ENCODE data around the gene RWDD2A.
"Not testable (repeated sequence)": the region's sequence is repeated elsewhere in the genome, so short reads cannot be mapped to it uniquely, and the experiment has no call there.

Gene RWDD2A
- long read RNA-seq, donor 1, partial matches to known transcripts, result 5 of 9 reads
- long read RNA-seq, donor 1, other reads (novel, unspliced or antisense), result 0 of 9 reads
- long read RNA-seq, donor 2, partial matches to known transcripts, result 0 of 2 reads
- long read RNA-seq, donor 2, other reads (novel, unspliced or antisense), result 0 of 2 reads
- long read RNA-seq, donor 3, partial matches to known transcripts, result 0 of 1 reads
- long read RNA-seq, donor 3, other reads (novel, unspliced or antisense), result 0 of 1 reads
- long read RNA-seq, donor 4, result 0 reads
- long read RNA-seq, donor 5, partial matches to known transcripts, result 0 of 4 reads
- long read RNA-seq, donor 5, other reads (novel, unspliced or antisense), result 0 of 4 reads
- long read RNA-seq, donor 6, partial matches to known transcripts, result 0 of 4 reads
- long read RNA-seq, donor 6, other reads (novel, unspliced or antisense), result 0 of 4 reads
- long read RNA-seq, donor 7, partial matches to known transcripts, result 0 of 4 reads
- long read RNA-seq, donor 7, other reads (novel, unspliced or antisense), result 0 of 4 reads
- long read RNA-seq, donor 8, partial matches to known transcripts, result 0 of 2 reads
- long read RNA-seq, donor 8, other reads (novel, unspliced or antisense), result 0 of 2 reads

DNA sequence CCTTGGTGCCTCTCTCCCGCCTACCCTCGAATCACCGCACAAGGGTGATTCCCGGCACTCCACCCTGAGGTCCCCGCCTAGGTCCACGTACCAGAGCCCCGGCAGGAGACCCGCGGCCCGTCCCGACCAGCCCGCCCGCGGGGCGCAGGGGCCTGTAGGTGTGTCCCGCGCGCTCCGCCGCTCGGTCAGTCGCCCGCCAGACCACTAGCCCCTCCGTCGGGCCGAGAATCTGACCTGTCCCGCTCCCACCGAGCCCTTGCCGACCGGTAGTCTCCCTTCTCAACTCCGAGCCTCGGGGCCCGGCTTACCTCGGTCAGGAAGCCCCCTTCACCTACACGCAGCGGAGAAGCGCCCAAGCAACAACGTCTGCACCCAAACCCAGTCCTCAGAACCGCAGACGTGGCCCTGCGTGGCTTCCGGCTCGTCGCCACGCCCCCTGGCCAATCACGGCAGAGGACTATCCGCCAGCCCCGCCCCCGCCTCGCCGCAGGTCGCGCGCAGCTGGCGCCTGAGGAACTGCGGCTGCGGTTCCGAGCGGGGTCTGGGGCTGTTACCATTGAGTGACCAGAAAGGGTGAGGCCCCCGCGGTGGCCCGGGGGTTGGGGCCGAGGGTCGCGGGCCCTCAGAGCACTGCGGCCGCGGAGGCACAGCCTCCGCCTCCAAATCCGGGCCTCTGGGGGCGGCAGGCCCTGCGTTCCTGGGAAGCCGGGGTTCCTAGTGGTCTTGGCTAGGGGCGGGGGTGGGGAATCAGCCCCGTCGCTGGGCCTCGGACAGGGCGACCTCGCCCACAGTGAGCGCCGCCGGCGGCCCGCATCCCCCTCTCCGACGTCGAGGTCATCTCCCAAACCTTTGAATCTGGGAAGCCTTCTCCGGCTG, at the start of gene RWDD2A, which contains the start of gene PGM3:
Gene RWDD2A (plus strand): TSS at position 487 of the 876 bp plus-strand sequence. CDS start 1,095 bp downstream, outside the sequence.
Gene PGM3 (minus strand): TSS at position 395 of the 876 bp plus-strand sequence. CDS start 2,253 bp downstream, outside the sequence.
- DNase-seq, result peak; percentile 93

GRCh38 chr6:83151114-83151513, 42.0 kb upstream of the RWDD2A start:
- DNase-seq, result no peak

DNA sequence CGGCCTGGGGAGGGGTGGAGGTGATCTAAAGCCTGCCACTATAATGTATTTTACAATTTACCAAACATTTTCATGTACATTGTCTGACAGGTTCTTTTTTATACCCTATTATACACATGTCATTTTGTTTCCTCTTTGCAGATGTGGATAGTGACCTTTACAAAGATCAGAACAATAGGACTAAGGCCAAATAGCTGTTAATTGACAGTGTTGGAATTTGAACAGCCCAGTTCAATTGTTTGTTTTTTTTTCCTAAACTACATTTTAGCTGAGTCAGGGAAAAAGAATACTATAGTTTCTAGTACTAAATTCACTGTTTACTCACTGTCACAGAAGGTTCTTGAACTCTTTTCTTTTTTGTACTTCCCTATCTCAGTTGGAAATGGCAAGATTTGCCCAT, 40.2 kb upstream of the RWDD2A start:
- no peak for DNase-seq

GRCh38 chr6:83153883-83154521, 39.2 kb upstream of the RWDD2A start:
- DNase-seq, result no peak

DNA sequence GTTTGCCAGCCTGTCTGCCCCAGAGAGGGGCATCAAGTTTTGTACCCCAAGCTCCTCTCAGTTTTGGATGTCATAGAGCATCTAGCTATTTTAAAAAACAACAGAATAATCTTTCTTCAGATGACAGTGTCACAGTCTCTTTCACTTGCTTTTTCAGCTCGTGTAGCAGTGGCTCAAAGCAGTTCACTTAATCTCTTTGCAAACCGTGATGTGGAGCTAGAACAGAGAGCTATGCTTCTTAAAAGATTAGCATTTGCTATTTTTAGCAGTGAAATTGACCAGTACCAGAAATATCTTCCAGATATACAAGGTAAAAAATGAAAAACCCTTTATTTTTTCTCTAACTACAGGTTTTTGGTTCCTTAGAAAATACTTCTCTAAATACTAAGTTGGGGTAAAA, 37.4 kb upstream of the RWDD2A start:
- no peak for DNase-seq

DNA sequence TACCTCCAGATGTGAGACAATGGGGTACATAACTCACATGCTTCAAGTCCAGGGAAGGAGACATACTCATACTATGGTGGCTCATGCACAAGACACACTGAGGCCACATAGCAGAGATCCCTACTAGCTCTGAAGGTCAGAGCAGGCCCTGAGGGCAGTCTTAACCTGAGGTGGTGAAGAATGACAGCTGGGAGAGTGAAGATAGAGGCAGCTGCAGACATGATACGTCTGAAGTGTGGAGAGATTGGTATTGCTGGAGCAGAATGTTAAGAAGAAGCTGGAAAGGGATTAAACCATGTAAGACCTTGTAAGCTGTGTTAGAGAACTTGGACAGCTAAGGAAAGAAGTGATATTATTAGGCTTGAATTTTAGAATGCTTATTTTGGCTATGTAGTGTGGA, 33.0 kb upstream of the RWDD2A start:
- DNase-seq, result no peak

DNA sequence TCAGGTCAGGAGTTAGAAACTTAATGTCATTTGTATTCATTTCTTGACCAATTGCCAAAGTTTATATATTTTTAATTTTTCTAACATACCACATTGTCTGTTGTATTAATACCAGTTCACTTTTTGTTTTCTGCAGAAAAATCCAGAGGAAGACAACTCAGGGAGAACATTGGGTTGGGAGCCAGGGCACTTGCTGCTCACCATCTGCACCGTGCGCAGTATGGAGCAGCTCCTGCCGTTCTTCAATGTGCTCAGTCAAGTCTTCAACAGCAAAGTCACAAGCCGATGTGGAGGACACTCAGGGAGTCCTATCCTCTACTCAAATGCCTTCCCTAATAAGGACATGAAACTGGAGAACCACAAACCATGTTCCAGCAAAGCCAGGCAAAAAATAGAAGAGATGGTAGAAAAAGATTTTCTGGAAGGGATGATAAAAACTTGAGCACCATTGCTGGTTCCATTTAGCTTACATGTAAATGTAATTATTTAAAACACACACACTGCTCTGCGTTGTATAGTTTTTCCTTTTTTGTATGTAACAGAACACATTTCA, 25.4 kb upstream of the RWDD2A start:
- no peak for DNase-seq

DNA sequence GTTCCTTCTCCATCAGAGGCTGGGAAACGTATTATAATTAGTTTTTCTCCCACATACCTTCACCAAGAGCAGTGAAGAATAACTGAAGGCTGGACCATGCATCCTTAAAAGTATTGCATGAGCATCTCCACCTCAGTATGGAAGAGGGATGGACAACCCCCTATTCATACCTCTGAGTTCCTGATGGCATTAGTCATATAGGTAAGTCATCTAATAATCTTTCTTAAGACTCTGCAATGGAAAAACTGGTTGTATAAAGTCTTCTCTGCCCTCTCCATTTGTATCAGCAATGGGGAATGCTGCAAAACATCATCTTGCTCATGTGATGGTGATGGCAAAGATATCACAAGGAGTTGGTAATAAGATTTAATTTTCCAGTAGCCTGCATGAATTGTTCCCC, 24.6 kb upstream of the RWDD2A start:
- no peak for DNase-seq

- DNase-seq, result no peak
Observed at GRCh38 chr6:83169106-83169505, 24.1 kb upstream of the RWDD2A start.

- no peak for DNase-seq
Observed at GRCh38 chr6:83169511-83169910, 23.6 kb upstream of the RWDD2A start.

GRCh38 chr6:83176246-83176645, 16.9 kb upstream of the RWDD2A start:
- DNase-seq, result peak; percentile 5

DNA sequence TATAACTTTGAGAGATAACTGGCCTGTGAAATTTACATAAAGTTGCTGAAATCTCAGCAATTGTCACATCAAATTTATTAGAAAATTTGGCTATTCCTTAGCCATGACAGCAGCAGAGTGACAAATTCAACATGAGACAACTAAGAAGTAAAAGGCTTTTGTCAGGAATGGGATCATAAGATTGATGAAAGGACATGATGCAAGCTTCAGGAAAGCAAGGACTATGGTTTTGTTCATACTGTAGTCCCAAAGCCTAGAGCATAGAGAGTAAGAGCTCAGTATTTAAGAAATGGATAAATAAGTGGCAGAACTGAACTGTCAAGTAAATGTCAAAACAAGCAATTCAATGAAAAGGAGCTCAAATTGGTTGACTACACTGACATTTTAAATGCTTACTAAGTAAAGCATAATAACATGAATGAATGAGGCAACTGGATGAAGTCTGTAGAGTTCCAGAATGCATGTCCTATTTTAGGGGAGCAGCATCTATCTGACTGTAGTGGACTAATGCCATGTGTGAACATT, 12.7 kb upstream of the RWDD2A start:
- DNase-seq, result no peak

GRCh38 chr6:83182114-83182513, 11.0 kb upstream of the RWDD2A start:
- DNase-seq, result no peak

DNA sequence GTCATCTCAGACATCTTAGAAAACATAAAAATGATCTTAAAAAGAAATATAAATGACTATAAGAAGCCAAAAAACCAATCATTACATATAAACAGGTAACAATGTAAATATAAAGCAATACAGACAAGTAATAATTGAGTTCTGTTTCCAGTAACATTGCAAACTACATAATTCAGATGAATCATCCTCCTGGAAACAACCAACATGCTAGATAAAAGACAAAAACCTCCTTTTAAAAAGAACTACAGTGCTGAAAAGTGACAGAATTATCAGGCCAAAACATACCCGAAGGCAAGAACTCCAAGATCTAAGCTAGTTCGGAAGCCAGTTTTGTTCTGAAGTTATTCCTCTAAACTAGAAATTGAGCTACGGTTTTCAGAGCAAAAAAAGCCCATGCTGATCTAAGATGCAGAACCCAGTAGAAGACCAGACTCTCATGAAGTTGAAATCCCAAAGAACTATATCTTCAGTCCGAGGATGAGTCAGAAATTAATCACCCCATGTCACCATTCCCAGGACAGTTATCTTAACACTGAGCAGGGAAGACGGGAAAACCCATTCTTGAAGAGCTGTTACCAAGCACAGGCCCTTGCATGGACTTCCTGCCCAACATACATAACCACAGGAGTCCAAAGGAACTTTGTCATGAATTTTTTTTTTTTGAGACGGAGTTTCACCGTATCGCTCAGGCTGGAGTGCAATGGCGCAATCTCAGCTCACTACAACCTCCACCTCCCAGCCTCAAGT, 9.9 kb upstream of the RWDD2A start:
- DNase-seq, result no peak

DNA sequence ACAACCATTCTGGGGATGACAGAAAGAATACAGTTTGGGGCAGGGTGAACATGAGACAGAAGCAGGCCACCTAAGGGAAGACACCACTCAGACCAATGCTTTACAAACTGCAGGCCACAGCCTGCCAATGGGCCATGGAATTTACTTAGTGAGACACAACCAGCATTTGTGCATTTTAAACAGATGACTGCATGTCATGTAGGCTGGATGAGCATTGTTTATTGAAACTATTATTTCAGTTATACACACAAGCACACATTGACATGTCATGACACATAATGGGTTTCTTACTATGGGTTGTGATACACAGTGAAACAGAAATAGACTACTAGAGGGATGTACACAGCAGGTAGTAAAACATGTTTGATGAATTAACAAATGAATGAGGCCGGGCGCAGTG, 8.1 kb upstream of the RWDD2A start:
- DNase-seq, result no peak

GRCh38 chr6:83188501-83188900, 4.7 kb upstream of the RWDD2A start:
- no peak for DNase-seq

- no peak for DNase-seq
Observed at GRCh38 chr6:83190626-83191025, 2.5 kb upstream of the RWDD2A start.

GRCh38 chr6:83191974-83192373, 1.2 kb upstream of the RWDD2A start:
- DNase-seq, result not testable (repeated sequence)

DNA sequence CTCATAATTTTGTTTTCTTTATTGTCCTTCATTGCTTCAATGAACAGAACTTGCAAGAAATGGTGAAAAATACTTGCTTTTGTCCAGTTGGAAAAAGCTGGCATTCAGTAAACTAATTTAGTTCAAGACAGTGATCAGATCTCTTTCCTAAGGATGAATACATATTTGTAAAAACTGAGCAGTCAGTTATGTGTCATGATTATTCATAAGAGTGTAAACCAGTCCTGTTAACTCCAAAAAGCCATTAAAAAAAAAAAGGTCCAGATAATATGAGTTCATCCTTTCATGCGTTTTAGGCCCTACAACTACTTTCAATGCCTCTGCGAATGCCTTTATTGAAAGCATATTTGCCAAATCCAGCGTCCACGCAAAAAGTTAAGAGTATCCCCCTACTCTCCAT, 701 bp upstream of the RWDD2A start:
- DNase-seq, result no peak

DNA sequence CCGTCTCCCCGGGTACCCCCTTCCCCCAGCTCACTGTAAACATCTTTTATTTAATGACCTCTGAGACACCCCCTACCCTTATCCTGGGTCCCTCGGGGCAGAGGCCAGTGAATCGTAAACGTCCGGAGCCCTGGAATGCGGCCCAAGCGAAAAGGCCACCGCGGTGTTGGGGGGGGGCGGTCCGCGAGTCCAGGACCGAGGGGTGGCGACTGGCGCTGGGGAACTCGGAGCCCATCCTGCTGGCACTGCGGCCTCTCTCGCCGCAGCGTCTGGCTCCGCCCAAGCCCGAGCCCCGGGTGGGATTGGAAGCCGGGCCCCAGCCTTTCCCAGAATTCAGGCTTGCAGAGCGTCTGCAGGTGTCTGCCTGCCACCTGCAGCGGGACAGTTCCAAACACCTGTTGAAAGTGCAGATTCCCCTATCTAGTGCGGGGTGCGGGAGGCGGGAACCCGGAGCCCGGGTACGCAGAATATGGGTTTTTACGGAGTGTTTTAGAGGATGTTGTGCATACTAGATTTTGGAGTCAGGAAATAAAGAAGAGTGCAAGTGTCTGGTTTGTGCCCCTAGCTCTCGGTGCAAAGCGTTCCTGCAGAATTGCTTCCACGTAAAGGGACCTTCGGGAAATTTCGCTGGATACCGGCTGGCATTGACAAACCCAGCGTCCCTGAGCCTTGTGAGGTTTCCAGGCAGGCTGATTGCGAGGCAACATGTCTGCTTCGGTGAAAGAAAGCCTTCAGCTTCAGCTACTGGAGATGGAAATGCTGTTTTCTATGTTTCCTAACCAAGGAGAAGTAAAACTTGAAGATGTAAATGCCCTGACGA, 800 bp downstream of the RWDD2A start:
- DNase-seq, result no peak
